OCI-LY7 (cell line): ENCODE data around the gene GAN. TPM values are rescaled to one million over a fixed set of nuclear protein-coding genes. Genes with fewer than 3 reads are reported as not detected.

Experiments used
- BruUV-seq: library from RNA; stranded (reverse); fragments of 400-500 nt; replicated peaks from 2 replicates; lab custom pipeline; 2021; lab: Mats Ljungman, UMichigan
- CTCF ChIA-PET: fragments of 300-600 bp; sonication (Branson Sonifier 250); formaldehyde crosslinking; loops from one replicate; lab custom pipeline; 2022; ENCODE audit warnings: antibody characterized with exemption; ENCODE audit not compliant: unreplicated experiment; lab: Charles Lee
- POLR2A ChIA-PET: fragments of 300-600 bp; sonication (Branson Sonifier 250); formaldehyde crosslinking; loops from one replicate; lab custom pipeline; 2022; ENCODE audit warnings: antibody characterized with exemption; lab: Charles Lee
- DNase-seq: peaks from one replicate; pipeline ENCODE4 v3.0.0-alpha.2; 2015; ENCODE audit warnings: low spot score
- H2AFZ ChIP-seq: fragments of 200-600 bp; sonication (generic), shearing (Covaris generic); 2 replicates; pipeline ENCODE4 v1.6.1; 2014; ENCODE audit warnings: mild to moderate bottlenecking, antibody characterized with exemption, low read length, moderate library complexity
- H3K27ac ChIP-seq: fragments of 200-600 bp; sonication (generic); 2 replicates; pipeline ENCODE4 v1.5.1; 2014; ENCODE audit warnings: mixed run types, low read depth, mild to moderate bottlenecking, moderate library complexity, low read length, inconsistent platforms; ENCODE audit not compliant: poor library complexity, severe bottlenecking
- H3K36me3 ChIP-seq: fragments of 200-600 bp; sonication (generic); 2 replicates; pipeline ENCODE4 v1.6.1; 2014; ENCODE audit warnings: mild to moderate bottlenecking, antibody characterized with exemption, low read length, moderate library complexity, mixed read lengths; ENCODE audit not compliant: insufficient read depth
- H3K4me1 ChIP-seq: fragments of 200-600 bp; sonication (generic); 2 replicates; pipeline ENCODE4 v1.5.1; 2014; ENCODE audit warnings: mild to moderate bottlenecking, low read length; ENCODE audit not compliant: insufficient read depth, poor library complexity, severe bottlenecking
- H3K4me2 ChIP-seq: fragments of 200-600 bp; sonication (generic); 2 replicates; pipeline ENCODE4 v1.6.1; 2014; ENCODE audit warnings: mild to moderate bottlenecking, low read length
- H3K4me3 ChIP-seq: fragments of 200-600 bp; sonication (generic); 2 replicates; pipeline ENCODE4 v1.5.1; 2014; ENCODE audit warnings: mild to moderate bottlenecking, low read depth, low read length; ENCODE audit not compliant: poor library complexity, severe bottlenecking
- H3K79me2 ChIP-seq: fragments of 200-600 bp; sonication (generic); 2 replicates; pipeline ENCODE4 v1.6.1; 2016; ENCODE audit warnings: low read depth, mild to moderate bottlenecking, low read length, moderate library complexity, mixed read lengths; ENCODE audit not compliant: insufficient read depth
- H3K9me2 ChIP-seq: fragments of 200-600 bp; sonication (generic); 2 replicates; pipeline ENCODE4 v1.6.1; 2016; ENCODE audit warnings: mild to moderate bottlenecking, low read length, mixed read lengths; ENCODE audit not compliant: insufficient read depth
- H3K9me3 ChIP-seq: fragments of 200-600 bp; sonication (generic); 2 replicates; pipeline ENCODE4 v1.6.1; 2014; ENCODE audit warnings: mild to moderate bottlenecking, mixed run types, low read length, mixed read lengths
- H4K20me1 ChIP-seq: fragments of 200-600 bp; sonication (generic); 2 replicates; pipeline ENCODE4 v1.6.1; 2014; ENCODE audit warnings: mild to moderate bottlenecking, antibody characterized with exemption, low read length, moderate library complexity, mixed read lengths; ENCODE audit not compliant: insufficient read depth
- CTCF ChIP-seq: fragments of 200-600 bp; sonication (generic); conservative IDR thresholded peaks from 2 replicates; pipeline ENCODE4 v1.5.1; 2014; ENCODE audit warnings: mild to moderate bottlenecking, antibody characterized with exemption, low read length, moderate library complexity, mixed read lengths
- EZH2phosphoT487 ChIP-seq: fragments of 200-600 bp; sonication (generic); IDR thresholded peaks from 2 replicates; pipeline ENCODE4 v1.6.1; 2018; ENCODE audit warnings: low read depth, borderline replicate concordance, mild to moderate bottlenecking, mixed run types, antibody characterized with exemption, low read length, moderate library complexity, mixed read lengths
- intact Hi-C: fragments of 100-400 bp; cut with micrococcal nuclease; formaldehyde crosslinking; loops from one replicate; pipeline ENCODE4 v1.10.0; 2022; ENCODE audit not compliant: unreplicated experiment
- total RNA-seq, 2 experiments: library from RNA; depleted of rRNA in 1 of 2; stranded (reverse); fragments of >200 nt in 1 of 2; shearing (Covaris generic) in 1 of 2; gene quantifications; 2 replicates each; pipeline ENCODE4 v1.2.3, GENCODE V29; 2014 to 2022

Gene GAN
- total RNA-seq, 2 experiments from 2014 or later, result 5.1 to 14.2 TPM

- Histone ChIP-seq H3K9me2 (no peaks in the 10 kb centered on the region), H3K36me3 (no peaks in the 10 kb centered on the region), H3K9me3 (no peaks in the 10 kb centered on the region), H3K27ac (no peak overlapping the region), H3K4me2 (no peak overlapping the region), H3K79me2 (no peaks in the 10 kb centered on the region), H3K4me1 (no peaks in the 10 kb centered on the region), H4K20me1 (no peaks in the 10 kb centered on the region), H3K4me3 (no peak overlapping the region), H2AFZ (no peak overlapping the region)
- intact Hi-C loops, result no loop called here
- no peak for TF ChIP-seq CTCF
- TF ChIP-seq EZH2phosphoT487, result no peak
- ChIA-PET POLR2A (interaction anchor here (0.7 kb wide), 1 partner anchor 143 kb away, joined by 3 read pairs; no protein-coding TSS in a partner anchor), CTCF (no interaction called here)
- no peak for DNase-seq
- BruUV-seq, result no TSS peak
Measured at GRCh38 chr16:81307770-81308169, 7.0 kb upstream of the GAN start.

GRCh38 chr16:81310045-81310644 lies 4.6 kb upstream of the GAN start:
- no peak for DNase-seq
- no peak overlapping the region for H3K27ac ChIP-seq
- H3K4me1 ChIP-seq, result peaks cover 8% of the 10 kb centered on the region
- intact Hi-C loops, result loop anchor here (10.0 kb wide), 1 partner anchor 215 kb away; the partner anchor contains the start of gene GCSH
- no peaks in the 10 kb centered on the region for H4K20me1 ChIP-seq
- H3K9me2 ChIP-seq, result no peaks in the 10 kb centered on the region
- H2AFZ ChIP-seq, result no peak overlapping the region
- H3K4me2 ChIP-seq, result no peak overlapping the region
- no peak overlapping the region for H3K4me3 ChIP-seq
- TF ChIP-seq CTCF (no peak), EZH2phosphoT487 (no peak)
- H3K79me2 ChIP-seq, result peaks cover 13% of the 10 kb centered on the region; the same call in 1 of the 2 replicates
- H3K9me3 ChIP-seq, result no peaks in the 10 kb centered on the region
- POLR2A ChIA-PET, result interaction anchor here (0.7 to 1.0 kb wide), 3 partner anchors 12 to 421 kb away, joined by 3 read pairs; no protein-coding TSS in a partner anchor
- CTCF ChIA-PET, result no interaction called here
- no TSS peak for BruUV-seq
- no peaks in the 10 kb centered on the region for H3K36me3 ChIP-seq

GRCh38 chr16:81311762-81312161 lies 3.0 kb upstream of the GAN start:
- H3K4me2 ChIP-seq, result no peak overlapping the region
- DNase-seq, result no peak
- peaks cover 18% of the 10 kb centered on the region; the same call in 1 of the 2 replicates for H3K79me2 ChIP-seq
- POLR2A ChIA-PET, result no interaction called here
- H4K20me1 ChIP-seq, result no peaks in the 10 kb centered on the region
- no peak overlapping the region for H3K27ac ChIP-seq
- no peak for TF ChIP-seq EZH2phosphoT487
- TF ChIP-seq CTCF, result no peak
- CTCF ChIA-PET, result no interaction called here
- H3K36me3 ChIP-seq, result no peaks in the 10 kb centered on the region
- H3K9me3 ChIP-seq, result no peaks in the 10 kb centered on the region
- no peak overlapping the region for H3K4me3 ChIP-seq
- no peaks in the 10 kb centered on the region for H3K9me2 ChIP-seq
- intact Hi-C loops, result loop anchor here (10.0 kb wide), 1 partner anchor 217 kb away; the partner anchor contains the start of gene GCSH
- H3K4me1 ChIP-seq, result peaks cover 13% of the 10 kb centered on the region
- no peak overlapping the region for H2AFZ ChIP-seq
- BruUV-seq, result no TSS peak
